B cell (primary cell): ENCODE data around the gene SPG7. TPM values are rescaled to one million over a fixed set of nuclear protein-coding genes. Genes with fewer than 3 reads are reported as not detected.
"Not testable (repeated sequence)": the region's sequence is repeated elsewhere in the genome, so short reads cannot be mapped to it uniquely, and the experiment has no call there.

Experiments
- ATAC-seq: fragments of 200-7000 bp; cut with Tn5 transposase; one replicate; pipeline ENCODE4 v1.10.0; 2021; ENCODE audit warnings: low read depth, mild to moderate bottlenecking, moderate number of reproducible peaks, moderate library complexity
- CTCF ChIA-PET: fragments of 350-600 bp; sonication (Branson Sonifier 250); formaldehyde crosslinking; loops from one replicate; lab custom pipeline; 2021; ENCODE audit warnings: antibody characterized with exemption, inconsistent platforms; lab: Charles Lee
- POLR2A ChIA-PET: fragments of 350-600 bp; sonication (Branson Sonifier 250); formaldehyde crosslinking; loops from one replicate; lab custom pipeline; 2021; ENCODE audit warnings: antibody characterized with exemption; lab: Charles Lee
- DNase-seq: peaks from one replicate; pipeline ENCODE4 v3.0.0; 2013
- H2AFZ ChIP-seq: 2 replicates; pipeline ENCODE4 v1.6.1; 2012; ENCODE audit warnings: mild to moderate bottlenecking, low read depth, low read length; ENCODE audit not compliant: insufficient read depth, poor library complexity, severe bottlenecking
- H3K27ac ChIP-seq, 2 donors: 1 replicate in 1 of 2; 2 replicates in 1 of 2; pipeline ENCODE4 v1.5.1; 2012 to 2013; ENCODE audit warnings: low read length in 2 of 2, mild to moderate bottlenecking in 2 of 2, moderate library complexity in 1 of 2
- H3K27me3 ChIP-seq, 4 experiments: fragments of 200-600 bp in 1 of 4; sonication (generic) in 1 of 4; replicated peaks in 1 of 4; 1 replicate in 2 of 4; 2 replicates in 2 of 4; pipeline versions ENCODE4 v1.6.1 to v1.7.0; 2013 to 2016; ENCODE audit warnings: low read length in 3 of 4, mild to moderate bottlenecking in 2 of 4, mixed read lengths in 1 of 4, moderate library complexity in 1 of 4; ENCODE audit not compliant: insufficient read depth in 4 of 4, control insufficient read depth in 3 of 4; ENCODE audit errors: control extremely low read depth in 1 of 4
- H3K36me3 ChIP-seq, 2 experiments: replicated peaks in 1 of 2; 1 replicate in 1 of 2; 2 replicates in 1 of 2; pipeline versions ENCODE4 v1.6.1 to v1.7.1; 2013; ENCODE audit warnings: low read length in 1 of 2; ENCODE audit not compliant: insufficient read depth in 2 of 2, control insufficient read depth in 1 of 2; ENCODE audit errors: control extremely low read depth in 1 of 2, extremely low read depth in 1 of 2
- H3K4me1 ChIP-seq, 2 donors: fragments of 200-600 bp in 1 of 2; sonication (generic) in 1 of 2; 1 replicate in 1 of 2; 2 replicates in 1 of 2; pipeline versions ENCODE4 v1.5.1 to v1.6.1; 2013 to 2017; ENCODE audit warnings: low read length in 2 of 2; ENCODE audit not compliant: control insufficient read depth in 2 of 2, insufficient read depth in 2 of 2
- H3K4me2 ChIP-seq: replicated peaks from 2 replicates; pipeline ENCODE3; 2012; ENCODE audit warnings: mild to moderate bottlenecking, low read depth, low read length; ENCODE audit not compliant: poor library complexity, severe bottlenecking
- H3K4me3 ChIP-seq, 5 experiments: fragments of 200-600 bp in 1 of 5; sonication (generic) in 1 of 5; 1 replicate in 3 of 5; 2 replicates in 2 of 5; pipeline versions ENCODE4 v1.5.1 to v1.7.0; 2011 to 2016; ENCODE audit warnings: low read length in 4 of 5, mild to moderate bottlenecking in 4 of 5, low read depth in 2 of 5, control low read depth in 1 of 5, moderate library complexity in 1 of 5; ENCODE audit not compliant: insufficient read depth in 1 of 5; ENCODE audit errors: control extremely low read depth in 1 of 5, extremely low read depth in 1 of 5
- H3K79me2 ChIP-seq: fragments of 200-600 bp; sonication (generic); one replicate; pipeline ENCODE4 v1.6.0; 2016; ENCODE audit warnings: low read length; ENCODE audit not compliant: control insufficient read depth, insufficient read depth
- H3K9ac ChIP-seq: fragments of 200-600 bp; sonication (generic); 2 replicates; pipeline ENCODE4 v1.6.1; 2017; ENCODE audit warnings: mild to moderate bottlenecking, low read length, moderate library complexity
- H3K9me3 ChIP-seq, 3 donors: one replicate each; pipeline versions ENCODE4 v1.6.1 to v1.7.1; 2013; ENCODE audit warnings: low read length in 2 of 3; ENCODE audit not compliant: control insufficient read depth in 2 of 3, insufficient read depth in 1 of 3; ENCODE audit errors: control extremely low read depth in 1 of 3
- H4K20me1 ChIP-seq: 2 replicates; pipeline ENCODE4 v1.6.0; 2012; ENCODE audit warnings: mild to moderate bottlenecking, low read length; ENCODE audit not compliant: insufficient read depth, control insufficient read depth, poor library complexity, severe bottlenecking
- H3K27ac Mint-ChIP-seq: one replicate; pipeline ENCODE4 v1.8.0; 2021; ENCODE audit warnings: mixed read lengths
- H3K27me3 Mint-ChIP-seq: one replicate; pipeline ENCODE4 v1.8.0; 2021; ENCODE audit warnings: mixed read lengths
- H3K4me1 Mint-ChIP-seq: one replicate; pipeline ENCODE4 v1.8.0; 2021; ENCODE audit warnings: mixed read lengths
- H3K4me3 Mint-ChIP-seq: one replicate; pipeline ENCODE4 v1.8.0; 2021; ENCODE audit warnings: mixed read lengths
- H3K9me3 Mint-ChIP-seq: one replicate; pipeline ENCODE4 v1.8.0; 2022; ENCODE audit warnings: mixed read lengths; ENCODE audit not compliant: insufficient read depth
- CTCF ChIP-seq: fragments of 200-600 bp; IDR thresholded peaks from one replicate; pipeline ENCODE4 v1.8.0; 2022; ENCODE audit warnings: antibody characterized with exemption, mild to moderate bottlenecking
- EZH2 ChIP-seq: IDR thresholded peaks from 2 replicates; pipeline ENCODE4 v1.6.1; 2012; ENCODE audit warnings: borderline replicate concordance, low read depth, mild to moderate bottlenecking, moderate library complexity, low read length; ENCODE audit not compliant: insufficient read depth, poor library complexity, severe bottlenecking
- WGBS: methylation state at CpG from one replicate; pipeline ENCODE4 v1.1.5; 2013; ENCODE audit warnings: missing lambda C conversion rate; ENCODE audit not compliant: insufficient coverage; 5-methylcytosine and 5-hydroxymethylcytosine counted together
- intact Hi-C: fragments of 100-400 bp; cut with micrococcal nuclease; formaldehyde crosslinking; loops from one replicate; pipeline ENCODE4 v1.10.0; 2022
- polyA plus RNA-seq: library from polyadenylated mRNA; depleted of rRNA; stranded (reverse); fragments of >200 nt; gene quantifications from 2 replicates; pipeline ENCODE4 v1.2.3, GENCODE V29; 2012
- total RNA-seq, 2 donors: library from RNA; stranded (reverse); fragments of 120-200 nt in 1 of 2; gene quantifications; 1 replicate in 1 of 2; 2 replicates in 1 of 2; pipeline versions ENCODE4 v1.2.3 to v1.2.4, GENCODE V29; 2013 to 2022

SPG7 gene
- total and polyA plus RNA-seq, 2 donors (not counting 1 experiment from before 2014, with no cell fraction given) = 146 to 157 TPM

DNA sequence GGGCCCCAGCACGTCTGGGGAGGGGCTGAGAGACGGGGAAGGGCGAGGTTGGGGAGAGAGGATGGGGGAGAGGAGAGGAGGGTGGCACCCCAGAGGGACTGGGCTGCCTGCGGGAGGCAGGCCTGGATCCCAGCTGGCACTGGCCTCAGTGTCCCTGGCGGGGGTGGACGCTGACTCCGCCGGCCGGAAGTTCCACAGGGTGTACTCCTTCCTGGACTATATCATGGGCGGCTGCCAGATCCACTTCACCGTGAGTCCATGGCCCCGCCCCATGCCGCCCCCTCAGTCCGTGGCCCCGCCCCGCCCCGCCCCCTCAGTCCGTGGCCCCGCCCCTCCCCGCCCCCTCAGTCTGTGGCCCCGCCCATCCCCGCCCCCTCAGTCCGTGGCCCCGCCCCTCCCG lies 78.7 kb downstream of the SPG7 start:
- intact Hi-C loops = no loop called here
- TF ChIP-seq CTCF (no peak), EZH2 (no peak)
- no peak overlapping the region for H2AFZ ChIP-seq
- Mint-ChIP-seq H3K4me3 (no peak overlapping the region), H3K9me3 (no peaks in the 10 kb centered on the region), H3K27me3 (no peaks in the 10 kb centered on the region), H3K27ac (no peak overlapping the region), H3K4me1 (no peaks in the 10 kb centered on the region)
- ATAC-seq = no peak
- 97% methylated on average over 9 of the region's 25 CpGs for WGBS
- H3K4me2 ChIP-seq = no peak overlapping the region
- POLR2A ChIA-PET = no interaction called here
- H3K4me1 ChIP-seq = no peaks in the 10 kb centered on the region
- H3K27ac ChIP-seq = no peak overlapping the region
- H3K9me3 ChIP-seq = peaks cover 0 to 9% (median 0%) of the 10 kb centered on the region in 3 donors
- no peaks in the 10 kb centered on the region for H3K27me3 ChIP-seq
- H3K9ac ChIP-seq = no peak overlapping the region
- no peak for DNase-seq
- H3K36me3 ChIP-seq = no peaks in the 10 kb centered on the region
- no peak overlapping the region for H3K4me3 ChIP-seq
- CTCF ChIA-PET = no interaction called here
- H3K79me2 ChIP-seq = no peaks in the 10 kb centered on the region
- no peaks in the 10 kb centered on the region for H4K20me1 ChIP-seq

GRCh38 chr16:89587676-89588075 lies 79.5 kb downstream of the SPG7 start:
- H3K27me3 Mint-ChIP-seq, H2AFZ ChIP-seq, intact Hi-C loops, CTCF ChIA-PET, H3K9me3 Mint-ChIP-seq, H3K4me1 Mint-ChIP-seq, H3K36me3 ChIP-seq, POLR2A ChIA-PET, ATAC-seq, H3K27ac Mint-ChIP-seq, H3K4me3 ChIP-seq, H3K79me2 ChIP-seq, H3K4me2 ChIP-seq, H3K9me3 ChIP-seq, H4K20me1 ChIP-seq, H3K4me3 Mint-ChIP-seq, H3K27me3 ChIP-seq, H3K9ac ChIP-seq, DNase-seq, H3K27ac ChIP-seq, H3K4me1 ChIP-seq: not testable (repeated sequence)
- WGBS = over 99% methylated on average over 11 of the region's 36 CpGs
